HepG2 (cell line): ENCODE data around the gene HSPB2.

ENCODE experiments used
- ATF6 ChIP-seq: sonication (generic); formaldehyde crosslinking; conservative IDR thresholded peaks from 2 replicates; pipeline ENCODE4 v1.4.0; 2020; ENCODE audit warnings: missing genetic modification reagents
- BCLAF1 ChIP-seq: fragments of 450-650 bp; IDR thresholded peaks from 2 replicates; pipeline ENCODE4 v1.6.1; 2017; ENCODE audit warnings: mild to moderate bottlenecking
- LRRFIP1 ChIP-seq: sonication (generic); formaldehyde crosslinking; conservative IDR thresholded peaks from 2 replicates; pipeline ENCODE4 v1.4.0; 2020; ENCODE audit warnings: missing genetic modification reagents
- PRDM10 ChIP-seq: sonication (generic); formaldehyde crosslinking; IDR thresholded peaks from 2 replicates; pipeline ENCODE4 v1.4.0; 2020; ENCODE audit warnings: low read depth, missing genetic modification reagents

DNA sequence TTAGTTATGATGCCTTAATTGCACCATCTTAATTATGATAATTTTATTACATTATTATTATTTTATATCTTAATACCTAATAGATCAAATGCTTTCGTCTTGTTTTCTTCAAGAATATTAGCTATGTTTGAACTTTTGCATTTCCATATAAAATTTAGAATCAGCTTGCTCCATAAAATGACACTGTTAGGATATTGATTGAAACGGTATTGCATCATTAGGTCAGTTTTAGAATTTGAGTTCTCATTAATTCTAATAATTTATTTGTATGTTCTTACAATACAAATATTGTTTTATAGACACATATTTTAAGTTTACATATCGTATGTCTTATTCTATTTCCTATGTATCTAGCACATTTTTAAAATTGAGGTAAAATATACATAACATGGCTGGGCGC is 26.5 kb upstream of the HSPB2 start:
- TF ChIP-seq LRRFIP1 (CRISPR knock-in tag) (no peak), PRDM10 (CRISPR knock-in tag) (no peak), BCLAF1 (no peak), ATF6 (no peak)
